Transverse colon (tissue), 4 donors: ENCODE results near the gene KDM6B. TPM values are rescaled to one million over a fixed set of nuclear protein-coding genes. Genes with fewer than 3 reads are reported as not detected.
"Not testable (repeated sequence)": the region's sequence is repeated elsewhere in the genome, so short reads cannot be mapped to it uniquely, and the experiment has no call there.

ENCODE experiments used
- DNase-seq: peaks from one replicate; pipeline ENCODE4 v3.0.0-alpha.2; 2019
- H3K27ac ChIP-seq, 4 donors: fragments of 200-600 bp; sonication (generic); 2 replicates each; pipeline ENCODE4 v1.5.1; 2016 to 2018; ENCODE audit warnings: inconsistent platforms in 4 of 4
- H3K27me3 ChIP-seq: fragments of 200-600 bp; sonication (generic); 2 replicates; pipeline ENCODE4 v1.5.1; 2017; ENCODE audit warnings: inconsistent platforms
- H3K36me3 ChIP-seq, 4 donors: fragments of 200-600 bp; sonication (generic); 2 replicates each; pipeline ENCODE4 v1.5.1; 2017 to 2019; ENCODE audit warnings: inconsistent platforms in 4 of 4
- H3K4me1 ChIP-seq, 4 donors: fragments of 200-600 bp; sonication (generic); 2 replicates each; pipeline ENCODE4 v1.5.1; 2017 to 2020; ENCODE audit warnings: inconsistent platforms in 4 of 4
- H3K4me3 ChIP-seq, 4 donors: fragments of 200-600 bp; sonication (generic); 1 replicate in 1 of 4; 2 replicates in 3 of 4; pipeline versions ENCODE4 v1.5.1 to v1.6.1; 2017 to 2019; ENCODE audit warnings: inconsistent platforms in 4 of 4
- H3K9me3 ChIP-seq, 2 donors: fragments of 200-600 bp; sonication (generic); 2 replicates each; pipeline ENCODE4 v1.5.1; 2017 to 2019; ENCODE audit warnings: inconsistent platforms in 2 of 2
- EP300 ChIP-seq: sonication (generic); formaldehyde crosslinking; IDR thresholded peaks from one replicate; pipeline ENCODE4 v1.6.1; 2017; ENCODE audit warnings: antibody characterized with exemption, low read depth
- POLR2A ChIP-seq: fragments of 450-650 bp; IDR thresholded peaks from one replicate; pipeline ENCODE4 v1.6.1; 2016; ENCODE audit warnings: antibody characterized with exemption, mild to moderate bottlenecking, moderate library complexity
- POLR2AphosphoS5 ChIP-seq, 3 donors: sonication (generic); formaldehyde crosslinking; IDR thresholded peaks; one replicate each; pipeline ENCODE4 v1.6.1; 2016; ENCODE audit warnings: antibody characterized with exemption in 3 of 3
- whole genome bisulfite sequencing, 2 donors: methylation state at CpG; one replicate each; pipeline ENCODE4 v1.1.5; 2018; ENCODE audit warnings: low coverage in 1 of 2; 5-methylcytosine and 5-hydroxymethylcytosine counted together
- in situ Hi-C, 4 donors: fragments of 200-750 bp; cut with MboI; loops; one replicate each; pipeline versions ENCODE4 v1.15.0 to v1.15.1; 2017; ENCODE audit warnings: low sequenced_read_pairs in 3 of 4, low pct_ligation_motif_present in 1 of 4, low pct_unique_long_range_greater_than_20kb in 1 of 4
- intact Hi-C: fragments of 100-400 bp; cut with DNase I; formaldehyde crosslinking; loops from one replicate; pipeline ENCODE4 v1.15.1; 2023; ENCODE audit warnings: low total_unique reads
- total RNA-seq, 4 donors: library from RNA; depleted of rRNA; stranded (reverse); fragments of >200 nt; gene quantifications; one replicate each; pipeline ENCODE4 v1.1.0, GENCODE V29; 2016
- TF ChIP-seq, protein P1 (sequence below), 5 experiments: fragments of 200-600 bp in 3 of 5; fragments of 450-650 bp in 2 of 5; sonication (generic) in 3 of 5; IDR thresholded peaks; 1 replicate in 2 of 5; 2 replicates in 3 of 5; pipeline ENCODE4 v1.5.1; 2016 to 2017; ENCODE audit warnings: antibody characterized with exemption in 5 of 5, inconsistent platforms in 3 of 5, mild to moderate bottlenecking in 2 of 5, moderate library complexity in 1 of 5

Gene KDM6B
- total RNA-seq, 4 donors from 2014 or later, result 18.3 to 33.7 (median 30.2) TPM

DNA sequence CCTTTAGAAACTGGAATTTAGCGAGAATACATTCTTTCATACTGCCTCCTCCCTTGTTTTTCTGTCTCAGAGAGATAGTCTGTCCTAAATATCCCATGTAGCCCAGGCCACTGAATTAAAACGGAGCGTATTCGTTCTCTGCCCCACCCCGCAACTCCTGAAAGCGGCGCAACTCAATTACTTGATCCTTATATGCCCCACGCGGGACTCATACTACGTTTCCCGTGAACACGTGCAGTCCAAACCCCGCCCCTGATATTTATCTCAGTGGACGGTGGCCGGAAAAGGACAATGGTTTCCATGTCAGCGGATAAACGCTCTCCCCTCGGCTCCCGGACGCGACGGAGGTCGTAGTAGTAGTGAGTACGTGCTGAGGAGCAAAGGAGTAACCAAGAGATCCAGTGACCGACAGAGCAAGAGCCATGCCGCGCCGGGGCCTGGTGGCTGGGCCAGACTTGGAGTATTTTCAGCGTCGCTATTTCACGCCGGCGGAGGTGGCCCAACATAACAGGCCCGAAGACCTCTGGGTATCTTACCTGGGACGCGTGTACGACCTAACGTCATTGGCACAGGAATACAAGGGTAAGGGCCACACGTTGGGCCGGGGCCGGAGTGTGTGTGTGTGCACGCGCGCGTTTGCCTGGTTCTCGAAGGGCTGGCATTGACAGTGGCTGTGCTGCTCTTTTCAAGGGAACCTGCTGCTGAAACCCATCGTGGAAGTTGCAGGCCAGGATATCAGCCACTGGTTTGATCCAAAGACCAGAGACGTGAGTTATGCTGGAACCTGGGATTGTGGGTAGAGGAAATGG lies 23.9 kb downstream of the KDM6B start, which contains the start of gene CYB5D1:
Gene CYB5D1, plus strand, starts transcription at position 291 of the 809 bp plus-strand sequence. Its CDS starts 132 bp downstream, at position 423.
- intact Hi-C loops, result loop anchor here (2.0 to 10.0 kb wide), 3 partner anchors 15 to 113 kb away; no protein-coding TSS in a partner anchor
- Histone ChIP-seq H3K27ac (peak within 1 kb of the TSS; percentile 90 to 97 (median 94)), H3K4me1 (peaks cover 23 to 36% (median 28%) of the 10 kb centered on the region in 4 donors), H3K4me3 (peak within 1 kb of the TSS; percentile 50 to 62 (median 53)), H3K27me3 (no peaks in the 10 kb centered on the region), H3K36me3 (peaks cover 0 to 12% (median 5%) of the 10 kb centered on the region in 4 donors), H3K9me3 (no peaks in the 10 kb centered on the region)
- in situ Hi-C loops, result loop anchor here in 2 of 4 donors (25.0 kb wide), 1 partner anchor 129 kb away; no protein-coding TSS in a partner anchor
- WGBS, 2 donors, result 0 to 3% methylated on average over 3 to 48 of the region's 48 CpGs
- TF ChIP-seq, protein P1, sequence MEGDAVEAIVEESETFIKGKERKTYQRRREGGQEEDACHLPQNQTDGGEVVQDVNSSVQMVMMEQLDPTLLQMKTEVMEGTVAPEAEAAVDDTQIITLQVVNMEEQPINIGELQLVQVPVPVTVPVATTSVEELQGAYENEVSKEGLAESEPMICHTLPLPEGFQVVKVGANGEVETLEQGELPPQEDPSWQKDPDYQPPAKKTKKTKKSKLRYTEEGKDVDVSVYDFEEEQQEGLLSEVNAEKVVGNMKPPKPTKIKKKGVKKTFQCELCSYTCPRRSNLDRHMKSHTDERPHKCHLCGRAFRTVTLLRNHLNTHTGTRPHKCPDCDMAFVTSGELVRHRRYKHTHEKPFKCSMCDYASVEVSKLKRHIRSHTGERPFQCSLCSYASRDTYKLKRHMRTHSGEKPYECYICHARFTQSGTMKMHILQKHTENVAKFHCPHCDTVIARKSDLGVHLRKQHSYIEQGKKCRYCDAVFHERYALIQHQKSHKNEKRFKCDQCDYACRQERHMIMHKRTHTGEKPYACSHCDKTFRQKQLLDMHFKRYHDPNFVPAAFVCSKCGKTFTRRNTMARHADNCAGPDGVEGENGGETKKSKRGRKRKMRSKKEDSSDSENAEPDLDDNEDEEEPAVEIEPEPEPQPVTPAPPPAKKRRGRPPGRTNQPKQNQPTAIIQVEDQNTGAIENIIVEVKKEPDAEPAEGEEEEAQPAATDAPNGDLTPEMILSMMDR (IDR thresholded peaks at IDR 0.05), result no peak
- TF ChIP-seq POLR2AphosphoS5 (IDR thresholded peaks at IDR 0.05) (peak; percentile 61 to 76 (median 73)), EP300 (no peak), POLR2A (peak; percentile 64)
- peak; percentile 93 for DNase-seq

DNA sequence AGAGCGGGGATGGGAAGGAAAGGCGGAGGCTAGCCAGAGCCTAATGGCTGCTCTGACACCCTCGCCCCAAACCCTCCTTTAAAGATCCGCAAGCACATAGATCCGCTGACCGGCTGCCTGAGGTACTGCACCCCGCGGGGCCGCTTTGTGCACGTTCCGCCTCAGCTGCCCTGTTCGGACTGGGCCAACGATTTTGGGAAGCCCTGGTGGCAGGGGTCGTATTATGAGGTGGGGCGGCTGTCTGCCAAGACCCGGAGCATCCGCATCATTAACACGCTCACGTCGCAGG lies 24.4 kb downstream of the KDM6B start:
- in situ Hi-C loops, result loop anchor here in 2 of 4 donors (25.0 kb wide), 1 partner anchor 129 kb away; no protein-coding TSS in a partner anchor

DNA sequence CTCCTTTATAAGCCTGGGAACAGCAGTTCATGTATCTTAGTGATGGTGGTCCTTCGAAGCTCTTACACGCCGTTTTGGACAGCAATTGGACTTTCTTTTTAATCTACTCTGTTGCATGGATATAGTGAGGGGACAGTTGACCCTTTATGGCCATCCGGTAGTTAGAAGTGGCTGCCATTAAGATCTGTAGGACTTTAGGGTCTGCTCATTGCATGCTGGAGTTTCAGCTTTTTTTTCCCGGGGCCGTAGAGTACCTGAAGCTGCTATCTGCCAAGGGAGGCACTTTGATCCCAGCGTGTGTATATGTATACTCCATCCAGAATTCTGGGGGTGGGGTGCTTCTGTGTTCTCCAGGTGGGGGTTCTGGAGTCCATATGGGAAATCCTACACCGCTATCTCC lies 25.0 kb downstream of the KDM6B start:
- Histone ChIP-seq H3K36me3 (peaks cover 0 to under 1% (median 0%) of the 10 kb centered on the region in 4 donors), H3K9me3 (no peaks in the 10 kb centered on the region), H3K4me1 (peaks cover 23 to 40% (median 30%) of the 10 kb centered on the region in 4 donors), H3K4me3 (peak overlapping the region in 2 of 4 donors; percentile 50 to 62), H3K27ac (peak overlapping the region in 2 of 4 donors; percentile 90 to 97), H3K27me3 (no peaks in the 10 kb centered on the region)
- no peak for DNase-seq
- in situ Hi-C loops (loop anchor here in 2 of 4 donors (25.0 kb wide), 1 partner anchor 128 kb away; no protein-coding TSS in a partner anchor), intact Hi-C loops (loop anchor here (5.0 to 10.0 kb wide), 2 partner anchors 33 to 114 kb away; no protein-coding TSS in a partner anchor)
- WGBS, 2 donors, result 82 to 90% methylated on average over 2 to 8 of the region's 8 CpGs
- TF ChIP-seq POLR2A, result no peak

More for the DNA sequence above, 24.4 kb downstream of the KDM6B start:
- DNase-seq, result peak; percentile 53
- Histone ChIP-seq H3K4me3 (peak overlapping the region in 3 of 4 donors; percentile 50 to 62 (median 56)), H3K4me1 (peaks cover 23 to 40% (median 30%) of the 10 kb centered on the region in 4 donors), H3K27ac (peak overlapping the region; percentile 90 to 97 (median 94)), H3K27me3 (no peaks in the 10 kb centered on the region), H3K9me3 (no peaks in the 10 kb centered on the region), H3K36me3 (peaks cover 0 to 6% (median 2%) of the 10 kb centered on the region in 4 donors)
- WGBS, 2 donors, result 43% methylated on average over 20 of the region's 20 CpGs; no CpG with 5 or more reads in 1 of the 2 donors
- intact Hi-C loops, result loop anchor here (5.0 to 10.0 kb wide), 2 partner anchors 34 to 114 kb away; no protein-coding TSS in a partner anchor
- TF ChIP-seq, protein P1 (IDR thresholded peaks at IDR 0.05), result peak; percentile 31 to 67 (median 55)
- no peak for TF ChIP-seq POLR2A

DNA sequence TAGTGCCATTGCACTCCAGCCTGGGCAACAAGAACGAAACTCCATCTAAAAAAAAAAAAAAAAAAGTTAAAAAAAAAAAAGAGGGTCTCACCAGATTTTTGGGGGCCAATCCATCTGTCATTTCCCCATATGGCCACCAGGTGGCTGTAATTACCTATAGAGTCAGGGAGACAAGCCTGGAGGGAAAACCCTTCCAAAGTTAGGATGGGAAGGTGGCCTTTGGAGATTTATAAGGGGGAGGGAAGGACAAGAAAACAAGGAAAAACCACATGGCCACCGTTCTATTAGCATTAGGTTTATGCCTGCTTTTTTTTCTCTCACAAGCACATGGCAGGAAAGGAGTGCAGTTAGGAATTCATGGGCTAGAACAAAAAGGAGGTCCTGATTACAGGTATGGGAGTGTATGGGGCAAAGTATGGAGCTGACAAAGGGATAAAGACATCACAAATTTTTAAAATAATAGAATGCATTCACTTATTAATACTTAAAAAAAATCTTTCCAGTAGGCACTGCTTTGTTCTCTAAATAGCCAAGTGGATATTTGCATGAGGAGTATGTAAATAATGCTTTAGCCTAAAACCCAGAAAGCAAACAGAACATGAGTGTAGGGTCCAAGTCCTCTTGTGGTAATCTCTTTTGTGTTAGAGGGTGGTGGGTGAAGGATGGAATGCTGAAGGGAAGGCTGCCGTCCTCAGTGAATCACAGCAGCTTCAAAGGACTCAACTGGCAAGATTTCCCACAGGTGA lies 28.8 kb downstream of the KDM6B start:
- intact Hi-C loops, result loop anchor here (5.0 to 10.0 kb wide), 2 partner anchors 62 to 124 kb away; partner anchors contain the start of gene KCNAB3
- WGBS, 2 donors, result 0 to 30% methylated on average over 1 to 3 of the region's 3 CpGs
- in situ Hi-C loops, result loop anchor here in 2 of 4 donors (25.0 kb wide), 1 partner anchor 124 kb away; no protein-coding TSS in a partner anchor

DNA sequence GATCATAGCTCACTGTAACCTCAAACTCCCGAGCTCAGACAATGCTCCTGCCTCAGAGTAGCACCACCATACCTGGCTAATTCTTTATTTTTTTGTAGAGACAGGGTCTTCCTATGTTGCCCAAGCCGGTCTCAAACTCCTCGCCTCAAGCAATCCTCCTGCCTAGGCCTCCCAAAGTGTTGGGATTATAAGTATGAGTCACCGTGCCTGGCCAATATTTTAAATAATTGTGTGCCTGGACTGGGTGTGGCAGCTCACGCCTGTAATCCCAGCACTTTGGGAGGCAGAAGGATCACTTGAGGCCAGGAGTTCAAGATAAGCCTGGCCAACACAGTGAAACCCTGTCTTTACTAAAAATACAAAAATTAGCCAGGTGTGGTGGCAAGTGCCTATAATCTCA lies 30.4 kb downstream of the KDM6B start:
- WGBS, 2 donors, result 57 to 90% methylated on average over 2 to 5 of the region's 5 CpGs
- in situ Hi-C loops (loop anchor here in 2 of 4 donors (25.0 kb wide), 1 partner anchor 123 kb away; no protein-coding TSS in a partner anchor), intact Hi-C loops (loop anchor here (5.0 to 10.0 kb wide), 2 partner anchors 60 to 123 kb away; partner anchors contain the start of gene KCNAB3)
- H3K4me1 ChIP-seq, result peaks cover 0 to 23% (median 8%) of the 10 kb centered on the region in 4 donors
- H3K27me3 ChIP-seq, H3K36me3 ChIP-seq, DNase-seq, H3K4me3 ChIP-seq, H3K27ac ChIP-seq, H3K9me3 ChIP-seq: not testable (repeated sequence)

More for the DNA sequence above, 28.8 kb downstream of the KDM6B start:
- no peaks in the 10 kb centered on the region for H3K36me3 ChIP-seq
- H3K9me3 ChIP-seq, result no peaks in the 10 kb centered on the region
- H3K27me3 ChIP-seq, result no peaks in the 10 kb centered on the region
- peak; percentile 31 for DNase-seq
- H3K4me1 ChIP-seq, result peaks cover 6 to 27% (median 15%) of the 10 kb centered on the region in 4 donors
- no peak for TF ChIP-seq POLR2A
- no peak for TF ChIP-seq POLR2AphosphoS5 (IDR thresholded peaks at IDR 0.05)
- TF ChIP-seq, protein P1 (IDR thresholded peaks at IDR 0.05), result peak; percentile 81 to 94 (median 86)
- no peak for TF ChIP-seq EP300
- H3K27ac ChIP-seq, result no peak overlapping the region
- H3K4me3 ChIP-seq, result no peak overlapping the region
